NK-92 (cell line): ENCODE measurements around the gene TMEM231.
"Not testable (repeated sequence)": the region's sequence is repeated elsewhere in the genome, so short reads cannot be mapped to it uniquely, and the experiment has no call there.

ENCODE experiments used
- DNase-seq: peaks from one replicate; lab custom pipeline; 2025; ENCODE audit not compliant: unreplicated experiment; lab: John Stamatoyannopoulos, UW

The TMEM231 gene

GRCh38 chr16:75567911-75568310, 11.9 kb upstream of the TMEM231 start:
- no peak for DNase-seq

GRCh38 chr16:75566758-75567255, 10.8 kb upstream of the TMEM231 start:
- no peak for DNase-seq

- DNase-seq: peak; percentile 20
Observed at GRCh38 chr16:75566040-75566757, 10.1 kb upstream of the TMEM231 start, which contains the start of gene GABARAPL2. GABARAPL2 (plus strand) TSS chr16:75566379; CDS start chr16:75566487, 108 bp downstream.

GRCh38 chr16:75565640-75566039, 9.6 kb upstream of the TMEM231 start:
- no peak for DNase-seq

- DNase-seq: no peak
Observed at GRCh38 chr16:75559564-75560372, 3.7 kb upstream of the TMEM231 start.

GRCh38 chr16:75558846-75559401, 2.9 kb upstream of the TMEM231 start:
- DNase-seq: no peak

GRCh38 chr16:75556431-75556950, 439 bp upstream of the TMEM231 start:
- DNase-seq: no peak

GRCh38 chr16:75555213-75555706, 792 bp downstream of the TMEM231 start:
- DNase-seq: no peak

- no peak for DNase-seq
Observed at GRCh38 chr16:75552951-75553350, 3.1 kb downstream of the TMEM231 start.

GRCh38 chr16:75550211-75550662, 5.8 kb downstream of the TMEM231 start:
- no peak for DNase-seq

GRCh38 chr16:75548456-75548855, 7.6 kb downstream of the TMEM231 start:
- not testable (repeated sequence) for DNase-seq

- no peak for DNase-seq
Observed at GRCh38 chr16:75546293-75546692, 9.8 kb downstream of the TMEM231 start.

GRCh38 chr16:75545879-75546278, 10.2 kb downstream of the TMEM231 start:
- not testable (repeated sequence) for DNase-seq

- not testable (repeated sequence) for DNase-seq
Observed at GRCh38 chr16:75542462-75542861, 13.6 kb downstream of the TMEM231 start.

GRCh38 chr16:75541236-75541635, 14.8 kb downstream of the TMEM231 start:
- no peak for DNase-seq

- DNase-seq: not testable (repeated sequence)
Observed at GRCh38 chr16:75538882-75539565, 17.0 kb downstream of the TMEM231 start.

GRCh38 chr16:75537776-75538175, 18.3 kb downstream of the TMEM231 start:
- no peak for DNase-seq

GRCh38 chr16:75535901-75536300, 20.2 kb downstream of the TMEM231 start, which contains the start of gene CHST5:
CHST5 (minus strand) TSS chr16:75536108; CDS start chr16:75530384, 5,724 bp downstream.
- DNase-seq: no peak

- no peak for DNase-seq
Observed at GRCh38 chr16:75535211-75535843, 20.7 kb downstream of the TMEM231 start.
